ENCODE measurements around the gene CAMK2A. TPM values are rescaled to one million over a fixed set of nuclear protein-coding genes. Genes with fewer than 3 reads are reported as not detected.
"Not testable (repeated sequence)": the region's sequence is repeated elsewhere in the genome, so short reads cannot be mapped to it uniquely, and the experiment has no call there.

The CAMK2A gene
- total and polyA plus RNA-seq, 2 donors (not counting 1 experiment from before 2014, with no cell fraction given): 2.1 to 3.1 TPM

- no peak overlapping the region for H3K4me3 ChIP-seq (replicated peaks in 1 of 4; ENCODE audit: control extremely low read depth in 1 of 4, insufficient read depth in 1 of 4, low read depth in 3 of 4, low read length in 4 of 4)
- H4K20me1 ChIP-seq (ENCODE audit: control insufficient read depth, extremely low read depth, insufficient read depth, low read length): no peaks in the 10 kb centered on the region
- H3K79me2 ChIP-seq (ENCODE audit: control insufficient read depth, insufficient read depth, low read length): no peaks in the 10 kb centered on the region
- H3K9me3 ChIP-seq (ENCODE audit: control insufficient read depth, insufficient read depth, low read depth, low read length): no peaks in the 10 kb centered on the region
- H3K4me1 ChIP-seq (ENCODE audit: control insufficient read depth, extremely low read depth, insufficient read depth, low read length): no peaks in the 10 kb centered on the region
- no peak for TF ChIP-seq CTCF (conservative IDR thresholded peaks at IDR 0.05 in 1 of 2, IDR thresholded peaks at IDR 0.05 in 1 of 2; ENCODE audit: low read depth in 1 of 2, low read length in 2 of 2)
- no peak for TF ChIP-seq EZH2 (IDR thresholded peaks at IDR 0.05; ENCODE audit: low read length, missing control alignments)
- H3K27ac ChIP-seq (ENCODE audit: insufficient read depth, low read length): no peak overlapping the region
- DNase-seq (ENCODE audit: low read depth in 2 of 2): no peak
- no peak overlapping the region for H2AFZ ChIP-seq (ENCODE audit: low read length)
- no peak overlapping the region for H3K4me2 ChIP-seq (ENCODE audit: extremely low read depth, insufficient read depth, low read length)
- H3K36me3 ChIP-seq (ENCODE audit: control insufficient read depth, insufficient read depth, low read length): no peaks in the 10 kb centered on the region
- H3K9ac ChIP-seq (ENCODE audit: insufficient read depth, low read length): no peak overlapping the region
- no peaks in the 10 kb centered on the region for H3K27me3 ChIP-seq (ENCODE audit: control insufficient read depth, insufficient read depth, low read length)
These were observed 54.7 kb downstream of the CAMK2A start for GRCh38 chr5:150234576-150235499.

- not testable (repeated sequence) for H3K4me3 ChIP-seq (replicated peaks in 1 of 4; ENCODE audit: control extremely low read depth in 1 of 4, insufficient read depth in 1 of 4, low read depth in 3 of 4, low read length in 4 of 4); H3K79me2 ChIP-seq (ENCODE audit: control insufficient read depth, insufficient read depth, low read length); DNase-seq (ENCODE audit: low read depth in 2 of 2); H2AFZ ChIP-seq (ENCODE audit: low read length); H3K27me3 ChIP-seq (ENCODE audit: control insufficient read depth, insufficient read depth, low read length); H3K36me3 ChIP-seq (ENCODE audit: control insufficient read depth, insufficient read depth, low read length); H4K20me1 ChIP-seq (ENCODE audit: control insufficient read depth, extremely low read depth, insufficient read depth, low read length); H3K9ac ChIP-seq (ENCODE audit: insufficient read depth, low read length); H3K27ac ChIP-seq (ENCODE audit: insufficient read depth, low read length); H3K9me3 ChIP-seq (ENCODE audit: control insufficient read depth, insufficient read depth, low read depth, low read length); H3K4me2 ChIP-seq (ENCODE audit: extremely low read depth, insufficient read depth, low read length); H3K4me1 ChIP-seq (ENCODE audit: control insufficient read depth, extremely low read depth, insufficient read depth, low read length)
These were observed 55.9 kb downstream of the CAMK2A start for GRCh38 chr5:150233706-150234105.

GRCh38 chr5:150230842-150231241 lies 58.7 kb downstream of the CAMK2A start:
- H3K4me3 ChIP-seq (replicated peaks in 1 of 4; ENCODE audit: control extremely low read depth in 1 of 4, insufficient read depth in 1 of 4, low read depth in 3 of 4, low read length in 4 of 4): no peak overlapping the region
- no peak overlapping the region for H3K9ac ChIP-seq (ENCODE audit: insufficient read depth, low read length)
- H3K36me3 ChIP-seq (ENCODE audit: control insufficient read depth, insufficient read depth, low read length): no peaks in the 10 kb centered on the region
- no peaks in the 10 kb centered on the region for H3K4me1 ChIP-seq (ENCODE audit: control insufficient read depth, extremely low read depth, insufficient read depth, low read length)
- H3K9me3 ChIP-seq (ENCODE audit: control insufficient read depth, insufficient read depth, low read depth, low read length): no peaks in the 10 kb centered on the region
- no peaks in the 10 kb centered on the region for H3K27me3 ChIP-seq (ENCODE audit: control insufficient read depth, insufficient read depth, low read length)
- no peak overlapping the region for H3K27ac ChIP-seq (ENCODE audit: insufficient read depth, low read length)
- H2AFZ ChIP-seq (ENCODE audit: low read length): no peak overlapping the region
- TF ChIP-seq CTCF (conservative IDR thresholded peaks at IDR 0.05 in 1 of 2, IDR thresholded peaks at IDR 0.05 in 1 of 2; ENCODE audit: low read depth in 1 of 2, low read length in 2 of 2) (no peak), EZH2 (IDR thresholded peaks at IDR 0.05; ENCODE audit: low read length, missing control alignments) (no peak)
- no peaks in the 10 kb centered on the region for H4K20me1 ChIP-seq (ENCODE audit: control insufficient read depth, extremely low read depth, insufficient read depth, low read length)
- no peak for DNase-seq (ENCODE audit: low read depth in 2 of 2)
- no peak overlapping the region for H3K4me2 ChIP-seq (ENCODE audit: extremely low read depth, insufficient read depth, low read length)
- no peaks in the 10 kb centered on the region for H3K79me2 ChIP-seq (ENCODE audit: control insufficient read depth, insufficient read depth, low read length)

Data from fibroblast of lung (primary cell).